Measurements from ENCODE around the gene MATN4. TPM values are rescaled to one million over a fixed set of nuclear protein-coding genes. Genes with fewer than 3 reads are reported as not detected.

MATN4 gene
- total and polyA plus RNA-seq, 2 experiments from 2014 or later: 3.3 to 5.1 TPM

GRCh38 chr20:45340951-45341350, 32.9 kb upstream of the MATN4 start:
- TF ChIP-seq STAT1 (IDR thresholded peaks at IDR 0.05; ENCODE audit: unreplicated experiment): no peak
- TF ChIP-seq JUNB (IDR thresholded peaks at IDR 0.05; ENCODE audit: unreplicated experiment): no peak
- no peak for TF ChIP-seq ETS1 (IDR thresholded peaks at IDR 0.05)
- TF ChIP-seq EZH2phosphoT487 (IDR thresholded peaks at IDR 0.05; ENCODE audit: unreplicated experiment): no peak
- no peak for TF ChIP-seq ZNF114 (CRISPR knock-in tag; IDR thresholded peaks at IDR 0.05)
- TF ChIP-seq REST (IDR thresholded peaks at IDR 0.05; ENCODE audit: unreplicated experiment): no peak
- TF ChIP-seq NANOG (IDR thresholded peaks at IDR 0.05; ENCODE audit: borderline replicate concordance): no peak
- no peak for TF ChIP-seq ZNF331 (CRISPR knock-in tag; IDR thresholded peaks at IDR 0.05; ENCODE audit: low read depth)
- no peak for TF ChIP-seq ZNF462 (CRISPR knock-in tag; IDR thresholded peaks at IDR 0.05)
- TF ChIP-seq POLR2AphosphoS5 (IDR thresholded peaks at IDR 0.05; ENCODE audit: low read depth): no peak
- no peak for TF ChIP-seq CTCF (conservative IDR thresholded peaks at IDR 0.05; ENCODE audit: low read depth in 2 of 2)
- no peak for TF ChIP-seq EZH2 (IDR thresholded peaks at IDR 0.05; ENCODE audit: low read depth, unreplicated experiment)
- Mint-ChIP-seq H3K4me3 (peak overlapping the region; percentile 71), H3K4me1 (peaks cover 94% of the 10 kb centered on the region), H3K27ac (peak overlapping the region; percentile 96), H3K27me3 (ENCODE audit: insufficient read depth, low read depth, poor library complexity) (peaks cover 11% of the 10 kb centered on the region), H3K36me3 (ENCODE audit: low read depth) (peaks cover 20% of the 10 kb centered on the region), H3K9me3 (no peaks in the 10 kb centered on the region)
- no peak overlapping the region for H2AFZ ChIP-seq
- no peaks in the 10 kb centered on the region for H3K36me3 ChIP-seq (ENCODE audit: insufficient read depth)
- H4K20me1 ChIP-seq (replicated peaks; ENCODE audit: insufficient read depth): 0 out of 2 replicates have a peak, but pooled peaks cover 2% of the 10 kb centered on the region
- peaks cover 92% of the 10 kb centered on the region for H3K79me2 ChIP-seq (replicated peaks; ENCODE audit: insufficient read depth)
- peak overlapping the region; percentile 96 for H3K27ac ChIP-seq (ENCODE audit: low read depth)
- H3F3A ChIP-seq (replicated peaks; ENCODE audit: low read depth): 0 out of 2 replicates have a peak, but pooled peaks cover 8% of the 10 kb centered on the region
- H3K4me2 ChIP-seq: peak overlapping the region; percentile 98
- peak overlapping the region; percentile 46; the same call in 1 of the 2 replicates for H3K4me3 ChIP-seq
- H3K4me1 ChIP-seq (ENCODE audit: insufficient read depth): peaks cover 78% of the 10 kb centered on the region
- H3K27me3 ChIP-seq (ENCODE audit: insufficient read depth): no peaks in the 10 kb centered on the region
- no peaks in the 10 kb centered on the region for H3K9me2 ChIP-seq (ENCODE audit: insufficient read depth)
- ATAC-seq (peak; percentile 35), DNase-seq (ENCODE audit: low spot score) (peak; percentile 54)

Measured in GM23338 (cell line).